GM18519 (cell line): ENCODE results near the gene GLCCI1.

Experiments
- ATAC-seq: cut with Tn5 transposase; IDR thresholded peaks from one replicate; pipeline ENCODE4 v1.9.1; 2021; ENCODE audit warnings: mild to moderate bottlenecking, moderate library complexity; ENCODE audit not compliant: unreplicated experiment, low FRiP score

Gene GLCCI1

GRCh38 chr7:7959979-7960670 is 8.5 kb upstream of the GLCCI1 start:
- peak; percentile 56 for ATAC-seq

- ATAC-seq: no peak
Measured at GRCh38 chr7:7962851-7963250, 5.7 kb upstream of the GLCCI1 start.

GRCh38 chr7:7964250-7964649 is 4.3 kb upstream of the GLCCI1 start:
- no peak for ATAC-seq

- ATAC-seq: no peak
Measured at GRCh38 chr7:7964691-7965090, 3.9 kb upstream of the GLCCI1 start.

GRCh38 chr7:7965301-7965700 is 3.3 kb upstream of the GLCCI1 start:
- ATAC-seq: no peak

GRCh38 chr7:7966141-7966734 is 2.4 kb upstream of the GLCCI1 start:
- ATAC-seq: peak; percentile 31

GRCh38 chr7:7967886-7968543 is 581 bp upstream of the GLCCI1 start:
- no peak for ATAC-seq

- ATAC-seq: no peak
Measured at GRCh38 chr7:7969306-7970236, 975 bp downstream of the GLCCI1 start.

- ATAC-seq: no peak
Measured at GRCh38 chr7:7970237-7970530, 1.6 kb downstream of the GLCCI1 start.

- no peak for ATAC-seq
Measured at GRCh38 chr7:7970531-7971307, 2.1 kb downstream of the GLCCI1 start.

GRCh38 chr7:7971308-7972040 is 2.9 kb downstream of the GLCCI1 start:
- ATAC-seq: no peak

GRCh38 chr7:7972128-7972527 is 3.5 kb downstream of the GLCCI1 start:
- ATAC-seq: no peak

- ATAC-seq: no peak
Measured at GRCh38 chr7:7972922-7973594, 4.5 kb downstream of the GLCCI1 start.

- ATAC-seq: no peak
Measured at GRCh38 chr7:7976677-7977076, 8.1 kb downstream of the GLCCI1 start.

- no peak for ATAC-seq
Measured at GRCh38 chr7:7977774-7978173, 9.2 kb downstream of the GLCCI1 start.

GRCh38 chr7:7978860-7979259 is 10.3 kb downstream of the GLCCI1 start:
- no peak for ATAC-seq

GRCh38 chr7:7979558-7979957 is 11.0 kb downstream of the GLCCI1 start:
- ATAC-seq: no peak

- no peak for ATAC-seq
Measured at GRCh38 chr7:7980134-7980533, 11.5 kb downstream of the GLCCI1 start.

GRCh38 chr7:7982904-7983303 is 14.3 kb downstream of the GLCCI1 start:
- no peak for ATAC-seq
